ENCODE measurements around the gene MCOLN3. TPM values are rescaled to one million over a fixed set of nuclear protein-coding genes. Genes with fewer than 3 reads are reported as not detected.
"Not testable (repeated sequence)": the region's sequence is repeated elsewhere in the genome, so short reads cannot be mapped to it uniquely, and the experiment has no call there.

MCOLN3 gene
- total RNA-seq, 6 experiments from 2014 or later, result 0.09 to 0.51 (median 0.28) TPM

- peaks cover 4% of the 10 kb centered on the region for H3K27me3 Mint-ChIP-seq (ENCODE audit: insufficient read depth)
- H3K36me3 Mint-ChIP-seq (ENCODE audit: low read depth), result no peaks in the 10 kb centered on the region
- DNase-seq, result no peak
- no peak overlapping the region for H3K27ac Mint-ChIP-seq
- no peak for TF ChIP-seq CTCF (IDR thresholded peaks at IDR 0.05)
- H3K4me1 Mint-ChIP-seq (ENCODE audit: low read depth), result no peaks in the 10 kb centered on the region
- no peak overlapping the region for H3K4me3 Mint-ChIP-seq
- H3K9me3 Mint-ChIP-seq, result no peaks in the 10 kb centered on the region
Measured at GRCh38 chr1:85022700-85023099, 25.6 kb downstream of the MCOLN3 start.

- no peak for TF ChIP-seq CTCF (IDR thresholded peaks at IDR 0.05)
- Mint-ChIP-seq H3K4me1 (ENCODE audit: low read depth) (no peaks in the 10 kb centered on the region), H3K27me3 (ENCODE audit: insufficient read depth) (peaks cover 10% of the 10 kb centered on the region), H3K4me3 (no peak overlapping the region), H3K36me3 (ENCODE audit: low read depth) (no peaks in the 10 kb centered on the region), H3K9me3 (no peaks in the 10 kb centered on the region; the same call in 1 of the 2 replicates), H3K27ac (no peak overlapping the region)
- peak; percentile 12 for DNase-seq
Measured at GRCh38 chr1:85019994-85020393, 28.3 kb downstream of the MCOLN3 start.

- Mint-ChIP-seq H3K9me3 (no peaks in the 10 kb centered on the region; the same call in 1 of the 2 replicates), H3K4me1 (ENCODE audit: low read depth) (no peaks in the 10 kb centered on the region), H3K27ac (no peak overlapping the region), H3K27me3 (ENCODE audit: insufficient read depth) (peaks cover 17% of the 10 kb centered on the region), H3K36me3 (ENCODE audit: low read depth) (no peaks in the 10 kb centered on the region), H3K4me3 (no peak overlapping the region)
- DNase-seq, result no peak
- no peak for TF ChIP-seq CTCF (IDR thresholded peaks at IDR 0.05)
Measured at GRCh38 chr1:85015826-85016225, 32.5 kb downstream of the MCOLN3 start.

GRCh38 chr1:85005641-85006040 lies 42.7 kb downstream of the MCOLN3 start:
- not testable (repeated sequence) for H3K4me1 Mint-ChIP-seq (ENCODE audit: low read depth); DNase-seq; H3K27ac Mint-ChIP-seq; H3K4me3 Mint-ChIP-seq
- H3K36me3 Mint-ChIP-seq (ENCODE audit: low read depth), result peaks cover 15% of the 10 kb centered on the region
- peaks cover 52% of the 10 kb centered on the region for H3K27me3 Mint-ChIP-seq (ENCODE audit: insufficient read depth)
- peaks cover 30% of the 10 kb centered on the region for H3K9me3 Mint-ChIP-seq

- Mint-ChIP-seq H3K27ac (no peak overlapping the region), H3K4me1 (ENCODE audit: low read depth) (peaks cover 19% of the 10 kb centered on the region), H3K9me3 (peaks cover 18% of the 10 kb centered on the region; the same call in 1 of the 2 replicates), H3K4me3 (no peak overlapping the region), H3K27me3 (ENCODE audit: insufficient read depth) (peaks cover 47% of the 10 kb centered on the region), H3K36me3 (ENCODE audit: low read depth) (peaks cover 10% of the 10 kb centered on the region)
- no peak for TF ChIP-seq CTCF (IDR thresholded peaks at IDR 0.05)
- no peak for DNase-seq
Measured at GRCh38 chr1:85001742-85002141, 46.6 kb downstream of the MCOLN3 start.

GRCh38 chr1:84998642-84999280 lies 49.5 kb downstream of the MCOLN3 start:
- Mint-ChIP-seq H3K27me3 (ENCODE audit: insufficient read depth) (peaks cover 38% of the 10 kb centered on the region), H3K27ac (no peak overlapping the region), H3K9me3 (no peaks in the 10 kb centered on the region), H3K36me3 (ENCODE audit: low read depth) (peaks cover 4% of the 10 kb centered on the region; the same call in 1 of the 2 replicates), H3K4me3 (peak overlapping the region; percentile 88), H3K4me1 (ENCODE audit: low read depth) (peaks cover 19% of the 10 kb centered on the region)
- no peak for DNase-seq
- TF ChIP-seq CTCF (IDR thresholded peaks at IDR 0.05), result no peak
